Trophoblast cell (in vitro differentiated cells and primary cell): ENCODE data around the gene TMEM132D.

Experiments used
- DNase-seq, 2 donors: peaks; one replicate each; pipeline ENCODE4 v3.0.0-alpha.2; 2016
- H2AFZ ChIP-seq: 2 replicates; pipeline ENCODE4 v1.6.1; 2013; ENCODE audit warnings: low read length, moderate library complexity, mild to moderate bottlenecking; ENCODE audit not compliant: insufficient read depth, poor library complexity
- H2AK5ac ChIP-seq: 2 replicates; pipeline ENCODE4 v1.6.1; 2013; ENCODE audit warnings: mild to moderate bottlenecking, low read length
- H2BK120ac ChIP-seq: 2 replicates; pipeline ENCODE4 v1.6.1; 2013; ENCODE audit warnings: low read length, mild to moderate bottlenecking, moderate library complexity; ENCODE audit not compliant: insufficient read depth, poor library complexity
- H2BK12ac ChIP-seq: 2 replicates; pipeline ENCODE4 v1.6.1; 2013; ENCODE audit warnings: mild to moderate bottlenecking, low read length, moderate library complexity
- H2BK5ac ChIP-seq: 2 replicates; pipeline ENCODE4 v1.6.1; 2013; ENCODE audit warnings: low read length, low read depth, moderate library complexity, mild to moderate bottlenecking; ENCODE audit not compliant: poor library complexity
- H3K14ac ChIP-seq: 2 replicates; pipeline ENCODE4 v1.6.1; 2013; ENCODE audit warnings: mild to moderate bottlenecking, low read length
- H3K18ac ChIP-seq: 2 replicates; pipeline ENCODE4 v1.6.1; 2013; ENCODE audit warnings: mild to moderate bottlenecking, low read length
- H3K23ac ChIP-seq: 2 replicates; pipeline ENCODE4 v1.6.1; 2013; ENCODE audit warnings: low read length
- H3K27ac ChIP-seq: 2 replicates; pipeline ENCODE4 v1.5.1; 2013; ENCODE audit warnings: low read depth, mild to moderate bottlenecking, inconsistent platforms, low read length, moderate library complexity
- H3K27me3 ChIP-seq: 2 replicates; pipeline ENCODE4 v1.6.1; 2013; ENCODE audit warnings: inconsistent platforms, mild to moderate bottlenecking, low read length, moderate library complexity; ENCODE audit not compliant: insufficient read depth
- H3K36me3 ChIP-seq, 2 experiments: 1 replicate in 1 of 2; 2 replicates in 1 of 2; pipeline ENCODE4 v1.6.1; 2013; ENCODE audit warnings: low read length in 2 of 2, mild to moderate bottlenecking in 2 of 2, moderate library complexity in 1 of 2; ENCODE audit not compliant: insufficient read depth in 2 of 2, control insufficient read depth in 1 of 2
- H3K4ac ChIP-seq: 2 replicates; pipeline ENCODE4 v1.6.1; 2013; ENCODE audit warnings: low read depth, mild to moderate bottlenecking, low read length, moderate library complexity
- H3K4me1 ChIP-seq, 2 experiments: 1 replicate in 1 of 2; 2 replicates in 1 of 2; pipeline ENCODE4 v1.6.1; 2013; ENCODE audit warnings: low read length in 2 of 2, mild to moderate bottlenecking in 2 of 2, moderate library complexity in 1 of 2; ENCODE audit not compliant: insufficient read depth in 2 of 2, control insufficient read depth in 1 of 2
- H3K4me2 ChIP-seq: 2 replicates; pipeline ENCODE4 v1.6.1; 2013; ENCODE audit warnings: inconsistent platforms, mild to moderate bottlenecking, low read length, moderate library complexity
- H3K4me3 ChIP-seq: 2 replicates; pipeline ENCODE4 v1.5.1; 2013; ENCODE audit warnings: mild to moderate bottlenecking, low read depth, low read length, inconsistent platforms
- H3K79me1 ChIP-seq: one replicate; pipeline ENCODE4 v1.6.1; 2013; ENCODE audit warnings: low read length
- H3K79me2 ChIP-seq: 2 replicates; pipeline ENCODE4 v1.6.1; 2013; ENCODE audit warnings: low read length, mild to moderate bottlenecking; ENCODE audit not compliant: control insufficient read depth, insufficient read depth, poor library complexity
- H3K9ac ChIP-seq: 2 replicates; pipeline ENCODE4 v1.6.1; 2013; ENCODE audit warnings: mild to moderate bottlenecking, low read length
- H3K9me3 ChIP-seq: 2 replicates; pipeline ENCODE4 v1.6.1; 2013; ENCODE audit warnings: low read depth, mild to moderate bottlenecking, control low read depth, inconsistent platforms, low read length; ENCODE audit not compliant: insufficient read depth
- H4K12ac ChIP-seq: 2 replicates; pipeline ENCODE4 v1.6.1; 2013; ENCODE audit warnings: low read depth, mild to moderate bottlenecking, low read length, moderate library complexity
- H4K8ac ChIP-seq: 2 replicates; pipeline ENCODE4 v1.6.1; 2013; ENCODE audit warnings: low read depth, mild to moderate bottlenecking, low read length, moderate library complexity
- H4K91ac ChIP-seq: one replicate; pipeline ENCODE4 v1.6.1; 2013; ENCODE audit warnings: low read depth, mild to moderate bottlenecking, low read length, moderate library complexity
- WGBS: extraction: QIAGEN DNeasy Blood & Tissue Kit; methylation state at CpG from one replicate; pipeline ENCODE4 v1.1.7; 2013; ENCODE audit warnings: missing lambda C conversion rate; ENCODE audit not compliant: insufficient read length, insufficient coverage; ENCODE audit errors: extremely low coverage; 5-methylcytosine and 5-hydroxymethylcytosine counted together

Gene TMEM132D

DNA sequence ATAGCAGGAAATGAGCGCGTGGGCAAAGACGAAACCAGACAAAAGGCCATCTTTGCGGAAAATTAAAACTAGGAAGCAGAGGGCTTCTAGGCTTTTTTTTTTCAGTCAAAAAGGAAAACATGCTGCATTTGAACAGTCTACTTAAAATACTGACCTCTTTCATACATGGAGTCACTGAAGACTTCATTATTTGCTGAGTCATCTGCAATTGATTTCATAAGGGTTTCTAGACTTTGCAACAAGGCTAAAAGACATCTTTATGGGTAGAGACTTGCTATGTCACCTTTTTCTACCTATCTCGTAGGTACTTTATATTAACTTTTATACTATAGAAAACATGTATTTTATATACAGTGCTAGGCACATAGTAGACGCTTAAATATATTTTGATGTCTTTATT, 238.4 kb downstream of the TMEM132D start:
- H2BK5ac ChIP-seq = no peak overlapping the region
- no peaks in the 10 kb centered on the region for H3K79me1 ChIP-seq
- H3K4me2 ChIP-seq = no peak overlapping the region
- no peak overlapping the region for H3K23ac ChIP-seq
- H3K14ac ChIP-seq = no peak overlapping the region
- H3K4me3 ChIP-seq = no peak overlapping the region
- no peak overlapping the region for H3K18ac ChIP-seq
- H2BK12ac ChIP-seq = no peak overlapping the region
- H2BK120ac ChIP-seq = no peak overlapping the region
- H3K36me3 ChIP-seq = no peaks in the 10 kb centered on the region
- no peak overlapping the region for H2AK5ac ChIP-seq
- H3K9me3 ChIP-seq = no peaks in the 10 kb centered on the region
- H3K27me3 ChIP-seq = no peaks in the 10 kb centered on the region
- no peaks in the 10 kb centered on the region for H3K79me2 ChIP-seq
- H4K91ac ChIP-seq = no peak overlapping the region
- DNase-seq = no peak
- no peak overlapping the region for H4K8ac ChIP-seq
- H3K27ac ChIP-seq = no peak overlapping the region
- H2AFZ ChIP-seq = no peak overlapping the region
- no peak overlapping the region for H4K12ac ChIP-seq
- H3K9ac ChIP-seq = no peak overlapping the region
- no peak overlapping the region for H3K4ac ChIP-seq
- WGBS = no CpG with 5 or more reads among the region's 6 CpGs
- no peaks in the 10 kb centered on the region for H3K4me1 ChIP-seq

DNA sequence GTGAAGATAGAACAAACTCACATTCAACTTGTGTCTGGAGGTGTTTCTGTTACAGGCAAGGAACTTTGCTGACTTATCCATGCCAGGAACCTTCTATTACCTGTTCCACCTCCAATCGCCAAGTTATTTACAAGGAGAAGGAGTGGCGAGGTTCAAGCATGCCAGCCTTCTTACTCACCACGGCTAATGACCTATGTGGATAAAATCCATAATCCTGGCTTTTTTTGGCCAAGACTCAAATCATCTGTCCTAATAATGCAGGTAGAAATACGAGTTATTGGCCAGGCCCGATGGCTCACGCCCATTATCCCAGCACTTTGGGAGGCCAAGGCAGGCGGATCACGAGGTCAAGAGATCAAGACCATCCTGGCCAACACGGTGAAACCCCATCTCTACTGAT, 241.6 kb downstream of the TMEM132D start:
- Histone ChIP-seq H3K27ac (no peak overlapping the region), H3K4me3 (no peak overlapping the region), H3K79me1 (no peaks in the 10 kb centered on the region), H3K14ac (no peak overlapping the region), H3K9me3 (no peaks in the 10 kb centered on the region), H4K91ac (no peak overlapping the region), H4K12ac (no peak overlapping the region), H4K8ac (no peak overlapping the region), H2AK5ac (no peak overlapping the region), H3K4me1 (no peaks in the 10 kb centered on the region), H3K27me3 (no peaks in the 10 kb centered on the region), H3K23ac (no peak overlapping the region), H2BK5ac (no peak overlapping the region), H2AFZ (no peak overlapping the region), H2BK12ac (no peak overlapping the region), H2BK120ac (no peak overlapping the region), H3K79me2 (no peaks in the 10 kb centered on the region), H3K4me2 (no peak overlapping the region), H3K9ac (no peak overlapping the region), H3K4ac (no peak overlapping the region), H3K36me3 (no peaks in the 10 kb centered on the region), H3K18ac (no peak overlapping the region)
- no CpG with 5 or more reads among the region's 9 CpGs for WGBS
- DNase-seq = no peak

DNA sequence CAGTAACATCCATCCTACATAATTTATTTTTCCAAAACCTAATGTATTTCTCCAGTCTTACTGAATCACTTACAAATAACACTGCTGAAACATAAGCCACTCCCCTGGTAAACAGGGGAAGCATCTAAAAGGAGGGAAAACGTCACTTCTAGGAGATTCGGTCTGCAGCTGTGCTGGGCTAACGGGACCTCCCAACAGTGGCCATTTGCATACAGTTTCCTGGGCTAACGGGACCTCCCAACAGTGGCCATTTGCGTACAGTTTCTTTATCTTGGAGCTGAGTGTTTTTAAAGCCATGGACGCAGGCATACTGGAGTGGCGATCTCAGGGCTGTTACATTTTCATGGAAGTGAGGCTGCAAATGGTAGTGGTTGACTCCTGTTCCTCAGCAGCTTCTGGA, 242.9 kb downstream of the TMEM132D start:
- Histone ChIP-seq H3K23ac (no peak overlapping the region), H3K27me3 (no peaks in the 10 kb centered on the region), H2BK12ac (no peak overlapping the region), H3K4me1 (no peaks in the 10 kb centered on the region), H4K12ac (no peak overlapping the region), H2BK5ac (no peak overlapping the region), H3K79me1 (no peaks in the 10 kb centered on the region), H3K9me3 (no peaks in the 10 kb centered on the region), H3K4me2 (no peak overlapping the region), H3K14ac (no peak overlapping the region), H4K8ac (no peak overlapping the region), H3K4ac (no peak overlapping the region), H2AK5ac (no peak overlapping the region), H3K4me3 (no peak overlapping the region), H4K91ac (no peak overlapping the region), H3K9ac (no peak overlapping the region), H3K36me3 (no peaks in the 10 kb centered on the region), H2BK120ac (no peak overlapping the region), H3K79me2 (no peaks in the 10 kb centered on the region), H2AFZ (no peak overlapping the region), H3K27ac (no peak overlapping the region), H3K18ac (no peak overlapping the region)
- DNase-seq = no peak
- WGBS = no CpG with 5 or more reads among the region's 7 CpGs

DNA sequence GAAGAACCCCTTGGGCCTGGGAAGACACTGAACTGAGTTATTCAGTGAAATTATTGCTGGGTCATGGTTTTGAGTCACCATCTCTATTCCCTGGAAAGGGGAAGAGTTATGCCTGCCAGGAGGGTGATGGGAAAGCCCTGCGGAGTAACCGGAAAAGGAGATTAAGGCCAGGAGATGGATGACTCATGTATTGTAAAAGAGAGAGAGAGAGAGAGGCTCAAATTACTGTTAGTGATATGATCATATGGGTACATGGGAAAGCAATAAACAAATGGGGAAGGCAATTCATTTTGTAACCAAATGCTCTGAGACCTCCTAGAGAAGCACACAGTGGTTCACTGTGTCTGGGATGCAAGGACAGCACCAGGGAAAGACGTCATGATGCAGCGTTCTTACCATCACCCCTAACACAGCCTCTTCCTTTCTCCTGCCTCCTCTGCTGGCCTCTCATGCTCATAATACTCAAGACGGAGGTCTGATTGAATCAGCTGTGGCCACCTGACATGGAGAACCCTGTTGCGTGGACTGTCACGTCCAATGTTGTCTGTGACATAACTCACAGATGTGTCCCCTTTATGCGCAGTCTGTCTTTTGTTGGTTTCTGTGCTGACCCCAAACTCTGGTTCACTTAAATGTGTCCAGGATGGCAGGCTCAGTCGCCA, 243.7 kb downstream of the TMEM132D start:
- no peak overlapping the region for H3K4me2 ChIP-seq
- H4K8ac ChIP-seq = no peak overlapping the region
- no peak overlapping the region for H2BK120ac ChIP-seq
- no peak overlapping the region for H4K12ac ChIP-seq
- H3K9ac ChIP-seq = peak overlapping the region; percentile 41
- no peaks in the 10 kb centered on the region for H3K27me3 ChIP-seq
- no peak for DNase-seq
- H3K9me3 ChIP-seq = no peaks in the 10 kb centered on the region
- H3K4ac ChIP-seq = no peak overlapping the region
- H3K79me2 ChIP-seq = no peaks in the 10 kb centered on the region
- no peak overlapping the region for H2BK5ac ChIP-seq
- H3K18ac ChIP-seq = no peak overlapping the region
- no peaks in the 10 kb centered on the region for H3K79me1 ChIP-seq
- H2AK5ac ChIP-seq = no peak overlapping the region
- no peak overlapping the region for H3K23ac ChIP-seq
- H3K4me3 ChIP-seq = peak overlapping the region; percentile 46
- H3K36me3 ChIP-seq = no peaks in the 10 kb centered on the region
- WGBS = no CpG with 5 or more reads among the region's 9 CpGs
- H2BK12ac ChIP-seq = no peak overlapping the region
- no peak overlapping the region for H4K91ac ChIP-seq
- no peak overlapping the region for H3K14ac ChIP-seq
- no peak overlapping the region for H2AFZ ChIP-seq
- H3K4me1 ChIP-seq = no peaks in the 10 kb centered on the region
- H3K27ac ChIP-seq = no peak overlapping the region
